Omental fat pad (tissue), 4 donors: Measurements from ENCODE around the gene EID1. TPM values are rescaled to one million over a fixed set of nuclear protein-coding genes. Genes with fewer than 3 reads are reported as not detected.

Experiments used
- ATAC-seq: fragments of 150-250 bp; one replicate; pipeline ENCODE4 v1.9.1; 2016; ENCODE audit warnings: mild to moderate bottlenecking, moderate library complexity; ENCODE audit not compliant: low FRiP score
- DNase-seq: peaks from one replicate; pipeline ENCODE4 v3.0.0-alpha.2; 2019; ENCODE audit warnings: low spot score
- total RNA-seq, 4 donors: library from RNA; depleted of rRNA; stranded (reverse); fragments of >200 nt; gene quantifications; one replicate each; pipeline ENCODE4 v1.1.0, GENCODE V29; 2016
- TF ChIP-seq, protein P1 (sequence below), 3 donors: fragments of 450-650 bp; IDR thresholded peaks; one replicate each; pipeline ENCODE4 v1.5.1; 2016 to 2017; ENCODE audit warnings: antibody characterized with exemption in 3 of 3, mild to moderate bottlenecking in 3 of 3, moderate library complexity in 2 of 3

The EID1 gene
- total RNA-seq, 4 donors from 2014 or later: 152 to 235 (median 216) TPM

DNA sequence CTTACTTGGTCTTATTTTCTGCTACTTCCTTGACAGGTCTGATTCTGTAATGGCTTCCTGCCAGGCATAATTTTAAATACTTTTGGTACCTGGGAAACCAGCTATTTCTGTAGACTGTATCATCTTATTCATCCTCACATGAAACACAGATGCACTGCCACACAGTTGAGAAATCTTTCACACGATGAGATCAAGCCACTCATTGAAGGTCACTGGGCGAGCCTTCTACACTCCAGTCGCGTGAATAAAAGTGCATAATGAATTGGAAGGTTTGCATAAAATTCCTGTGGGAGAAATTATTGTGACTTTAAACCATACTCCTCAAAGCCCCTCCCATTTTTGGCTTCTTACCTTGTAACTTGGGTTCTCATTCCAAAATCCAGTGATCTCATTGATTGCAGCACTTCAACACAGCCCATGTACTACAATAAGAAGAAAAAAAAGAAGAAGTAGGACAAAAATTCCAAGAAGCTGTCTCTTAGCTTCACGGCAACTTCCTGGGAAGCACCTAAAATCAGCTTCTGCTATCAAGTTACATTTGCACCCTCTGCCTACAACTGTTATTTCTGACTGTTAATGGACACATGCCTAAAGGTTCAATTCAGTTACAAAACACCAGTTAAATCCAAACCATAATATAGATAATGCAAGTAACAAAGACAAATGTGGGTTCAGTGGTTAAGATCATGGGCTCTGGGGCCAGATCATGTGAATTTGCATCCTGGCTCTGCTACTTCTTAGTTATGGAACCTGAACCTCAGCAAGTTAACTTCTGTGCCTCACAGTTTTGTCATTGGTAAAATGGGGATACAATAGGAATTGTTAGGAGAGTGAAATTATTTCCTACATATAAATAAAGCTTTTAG, 46.8 kb downstream of the EID1 start:
- TF ChIP-seq, protein P1, sequence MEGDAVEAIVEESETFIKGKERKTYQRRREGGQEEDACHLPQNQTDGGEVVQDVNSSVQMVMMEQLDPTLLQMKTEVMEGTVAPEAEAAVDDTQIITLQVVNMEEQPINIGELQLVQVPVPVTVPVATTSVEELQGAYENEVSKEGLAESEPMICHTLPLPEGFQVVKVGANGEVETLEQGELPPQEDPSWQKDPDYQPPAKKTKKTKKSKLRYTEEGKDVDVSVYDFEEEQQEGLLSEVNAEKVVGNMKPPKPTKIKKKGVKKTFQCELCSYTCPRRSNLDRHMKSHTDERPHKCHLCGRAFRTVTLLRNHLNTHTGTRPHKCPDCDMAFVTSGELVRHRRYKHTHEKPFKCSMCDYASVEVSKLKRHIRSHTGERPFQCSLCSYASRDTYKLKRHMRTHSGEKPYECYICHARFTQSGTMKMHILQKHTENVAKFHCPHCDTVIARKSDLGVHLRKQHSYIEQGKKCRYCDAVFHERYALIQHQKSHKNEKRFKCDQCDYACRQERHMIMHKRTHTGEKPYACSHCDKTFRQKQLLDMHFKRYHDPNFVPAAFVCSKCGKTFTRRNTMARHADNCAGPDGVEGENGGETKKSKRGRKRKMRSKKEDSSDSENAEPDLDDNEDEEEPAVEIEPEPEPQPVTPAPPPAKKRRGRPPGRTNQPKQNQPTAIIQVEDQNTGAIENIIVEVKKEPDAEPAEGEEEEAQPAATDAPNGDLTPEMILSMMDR (IDR thresholded peaks at IDR 0.05): no peak
- no peak for ATAC-seq
- no peak for DNase-seq

DNA sequence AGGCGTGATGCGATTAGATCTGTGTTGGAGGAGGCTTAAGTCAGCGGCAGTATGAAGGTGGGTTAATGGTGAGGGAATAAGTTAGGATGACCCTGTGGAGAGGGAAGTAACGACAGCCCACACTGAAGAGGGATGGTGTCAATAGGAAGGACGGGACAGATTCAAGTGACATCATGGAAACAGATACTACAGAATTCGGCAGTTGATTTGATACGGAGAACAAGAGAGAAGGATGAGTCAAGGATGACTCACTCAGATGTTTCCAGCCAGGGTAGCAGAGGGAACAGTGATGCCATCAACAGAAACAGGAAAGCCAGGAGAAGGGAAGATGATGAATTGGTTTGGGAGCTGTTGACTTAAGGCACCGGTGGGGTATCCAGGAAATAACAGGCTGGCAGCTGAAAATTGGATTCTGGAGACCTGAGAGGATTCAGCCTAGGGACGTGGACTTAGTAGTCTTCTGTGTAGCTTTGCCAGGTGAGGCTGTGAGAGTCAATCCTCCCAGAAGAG, 47.8 kb downstream of the EID1 start:
- ATAC-seq: no peak

DNA sequence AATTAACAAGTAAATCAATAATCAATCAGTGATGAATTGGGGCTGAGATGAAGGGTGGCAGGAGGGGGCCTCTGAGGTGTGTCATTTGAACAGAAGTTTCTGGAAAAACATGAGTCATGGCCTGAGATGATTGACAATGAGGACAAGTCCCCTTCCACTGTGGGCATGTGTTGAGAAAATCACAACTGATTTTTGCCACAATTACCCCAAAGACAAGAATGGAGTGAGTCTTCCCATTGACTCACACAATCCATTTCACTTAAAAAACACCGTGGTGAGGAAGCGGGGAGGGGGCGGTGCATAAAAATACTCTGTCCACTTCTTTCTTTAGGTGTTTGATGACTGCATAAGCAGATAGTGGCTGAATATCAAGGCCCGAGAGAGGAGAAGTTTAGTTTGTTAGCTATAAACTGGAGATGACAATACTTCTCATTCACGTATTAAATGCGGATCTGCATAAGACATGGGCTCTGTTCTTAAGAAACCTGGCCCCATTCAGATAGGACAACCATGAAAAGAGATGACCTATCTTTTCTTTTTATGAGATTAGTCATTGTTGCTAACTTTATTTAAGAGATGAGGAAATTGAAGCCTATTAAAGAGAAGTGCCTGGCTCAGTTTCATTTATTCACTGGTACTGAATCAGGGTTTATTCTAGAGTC, 51.1 kb downstream of the EID1 start:
- DNase-seq (no peak), ATAC-seq (no peak)
- TF ChIP-seq, protein P1 (IDR thresholded peaks at IDR 0.05): no peak

More for the DNA sequence above, 47.8 kb downstream of the EID1 start:
- TF ChIP-seq, protein P1 (IDR thresholded peaks at IDR 0.05): no peak
- DNase-seq: no peak

DNA sequence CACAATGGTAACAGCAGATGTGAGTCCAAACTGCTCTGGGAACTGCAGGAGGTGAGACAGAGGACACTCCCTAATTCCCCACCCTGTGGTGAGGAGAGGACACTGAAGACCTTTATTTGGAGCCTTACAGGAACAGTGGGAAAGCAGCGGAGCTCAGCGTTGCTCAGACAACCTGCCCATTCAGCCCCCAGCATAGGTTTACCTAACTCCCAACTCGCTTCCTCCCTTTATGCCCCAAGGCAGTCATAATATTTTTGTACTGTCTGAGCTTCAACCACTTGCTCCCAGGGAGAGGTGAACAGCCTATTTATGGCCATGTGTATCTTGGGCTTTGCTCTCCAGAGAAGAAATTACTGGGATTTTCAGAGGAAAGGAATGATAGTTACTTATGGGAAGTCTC, 51.7 kb downstream of the EID1 start:
- TF ChIP-seq, protein P1 (IDR thresholded peaks at IDR 0.05): no peak
- DNase-seq (no peak), ATAC-seq (no peak)

Other genes starting within 250 kb of the EID1 start
- gene FBN1, start 232.4 kb upstream of the EID1 start, total RNA-seq: 100 to 1,000 TPM in 3 of 4 donors, 10 to 100 TPM in 1; 91.5 to 413 (median 137) TPM
- gene CEP152, start 67.1 kb upstream of the EID1 start, total RNA-seq: 10 to 100 TPM in 1 of 4 donors, 1 to 10 TPM in 3; 2.6 to 10.4 (median 5.1) TPM
- 1 to 10 TPM in 2 of 4 donors, under 1 TPM in 1, not detected in 1; 0.48 to 2.2 (median 1.2) TPM for gene SHC4, start 85.8 kb downstream of the EID1 start, total RNA-seq
- 10 to 100 TPM; 31.0 to 56.7 (median 50.0) TPM for gene SECISBP2L, start 168.3 kb downstream of the EID1 start, total RNA-seq